Endothelial cell of umbilical vein (primary cell): ENCODE data around the gene RUNX2. TPM values are rescaled to one million over a fixed set of nuclear protein-coding genes. Genes with fewer than 3 reads are reported as not detected.

ENCODE experiments used
- BruUV-seq: library from RNA; stranded (reverse); fragments of 400-500 nt; replicated peaks from 2 replicates; lab custom pipeline; 2021; lab: Mats Ljungman, UMichigan
- CTCF ChIA-PET: fragments of 300-600, 350-600 bp; sonication (Branson Sonifier 250); formaldehyde crosslinking; loops from one replicate; lab custom pipeline; 2021; ENCODE audit warnings: antibody characterized with exemption, inconsistent platforms; lab: Charles Lee
- POLR2A ChIA-PET: fragments of 300-600, 350-600 bp; sonication (Branson Sonifier 250); formaldehyde crosslinking; loops from one replicate; lab custom pipeline; 2021; ENCODE audit warnings: antibody characterized with exemption, inconsistent platforms; lab: Charles Lee
- DNase-seq: peaks from one replicate; pipeline ENCODE4 v3.0.0-alpha.2; 2011; ENCODE audit warnings: low read depth, low spot score
- FAIRE-seq: peaks from 2 replicates; lab custom pipeline; 2011; peaks lifted over from hg19 to GRCh38; lab: Jason Lieb, UNC
- H2AFZ ChIP-seq: 2 replicates; pipeline ENCODE4 v1.6.0; 2012; ENCODE audit warnings: low read depth, low read length, control low read depth, inconsistent platforms
- H3K27ac ChIP-seq: 2 replicates; pipeline ENCODE4 v1.5.1; 2011; ENCODE audit warnings: low read depth, mild to moderate bottlenecking, control low read depth, low read length, moderate library complexity; ENCODE audit not compliant: insufficient read depth
- H3K27me3 ChIP-seq, 2 experiments: 2 replicates each; pipeline versions ENCODE4 v1.6.0 to v1.6.1; 2011; ENCODE audit warnings: low read length in 2 of 2, mixed read lengths in 1 of 2; ENCODE audit not compliant: control insufficient read depth in 2 of 2, insufficient read depth in 2 of 2
- H3K36me3 ChIP-seq, 2 experiments: 2 replicates in 1 of 2; 3 replicates in 1 of 2; pipeline ENCODE4 v1.5.1; 2011; ENCODE audit warnings: low read length in 2 of 2, mild to moderate bottlenecking in 1 of 2, moderate library complexity in 1 of 2; ENCODE audit not compliant: control insufficient read depth in 2 of 2, insufficient read depth in 2 of 2; ENCODE audit errors: extremely low read depth in 1 of 2
- H3K4me1 ChIP-seq: 3 replicates; pipeline ENCODE4 v1.5.1; 2011; ENCODE audit warnings: mild to moderate bottlenecking, low read length; ENCODE audit not compliant: control insufficient read depth, insufficient read depth; ENCODE audit errors: extremely low read depth
- H3K4me2 ChIP-seq: 2 replicates; pipeline ENCODE4 v1.6.1; 2011; ENCODE audit warnings: low read length, control low read depth, mixed read lengths; ENCODE audit not compliant: insufficient read depth
- H3K4me3 ChIP-seq, 3 experiments: fragments of 200-600 bp in 1 of 3; sonication (generic), shearing (Covaris generic) in 1 of 3; replicated peaks in 1 of 3; 2 replicates each; pipeline ENCODE4 v1.5.1; 2011 to 2016; ENCODE audit warnings: control low read depth in 3 of 3, low read length in 3 of 3, mild to moderate bottlenecking in 2 of 3, inconsistent platforms in 1 of 3, low read depth in 1 of 3, moderate library complexity in 1 of 3; ENCODE audit not compliant: insufficient read depth in 1 of 3
- H3K79me2 ChIP-seq: 2 replicates; pipeline ENCODE4 v1.6.0; 2012; ENCODE audit warnings: low read length, inconsistent platforms; ENCODE audit not compliant: control insufficient read depth, insufficient read depth
- H3K9ac ChIP-seq: replicated peaks from 2 replicates; pipeline ENCODE3; 2011; ENCODE audit warnings: low read length, control low read depth; ENCODE audit not compliant: insufficient read depth; ENCODE audit errors: extremely low read depth
- H3K9me1 ChIP-seq: replicated peaks from 3 replicates; pipeline ENCODE4 v1.6.0; 2011; ENCODE audit warnings: mild to moderate bottlenecking, low read length; ENCODE audit not compliant: control insufficient read depth, insufficient read depth; ENCODE audit errors: extremely low read depth
- H3K9me3 ChIP-seq: replicated peaks from 2 replicates; pipeline ENCODE4 v1.5.1; 2012; ENCODE audit warnings: low read length, inconsistent platforms; ENCODE audit not compliant: control insufficient read depth, insufficient read depth
- H4K20me1 ChIP-seq: replicated peaks from 2 replicates; pipeline ENCODE3; 2011; ENCODE audit warnings: mild to moderate bottlenecking, low read length; ENCODE audit not compliant: control insufficient read depth, insufficient read depth; ENCODE audit errors: extremely low read depth
- EZH2 ChIP-seq: IDR thresholded peaks from 2 replicates; pipeline ENCODE4 v1.6.1; 2012; ENCODE audit warnings: borderline replicate concordance, low read depth, mild to moderate bottlenecking, moderate library complexity, low read length, inconsistent platforms; ENCODE audit not compliant: severe bottlenecking
- FOS ChIP-seq: IDR thresholded peaks from 2 replicates; pipeline ENCODE4 v1.6.1; 2011; ENCODE audit warnings: mild to moderate bottlenecking, low read length, moderate library complexity, borderline replicate concordance; ENCODE audit not compliant: insufficient read depth
- GATA2 ChIP-seq: IDR thresholded peaks from 2 replicates; pipeline ENCODE4 v1.7.0; 2011; ENCODE audit warnings: low read depth, mild to moderate bottlenecking, moderate library complexity, mixed read lengths, low read length; ENCODE audit not compliant: insufficient read length, insufficient read depth
- JUN ChIP-seq: IDR thresholded peaks from 2 replicates; pipeline ENCODE4 v1.6.1; 2011; ENCODE audit warnings: borderline replicate concordance, low read depth; ENCODE audit not compliant: insufficient read length, insufficient read depth
- MYC ChIP-seq: IDR thresholded peaks from one replicate; pipeline ENCODE4 v1.6.1; 2011; ENCODE audit warnings: mild to moderate bottlenecking, low read depth, low read length
- POLR2A ChIP-seq: IDR thresholded peaks from 2 replicates; pipeline ENCODE4 v1.6.1; 2012; ENCODE audit warnings: low read depth, mild to moderate bottlenecking, control low read depth, low read length
- POLR2AphosphoS5 ChIP-seq: IDR thresholded peaks from 2 replicates; pipeline ENCODE4 v1.6.1; 2012; ENCODE audit warnings: low read depth, mild to moderate bottlenecking, control low read depth, low read length, moderate library complexity; ENCODE audit not compliant: insufficient read depth
- dilution Hi-C: fragments of 300-500 bp; cut with MboI; formaldehyde crosslinking; loops from one replicate; pipeline ENCODE4 v1.15.0; 2019; ENCODE audit warnings: low sequenced_read_pairs; ENCODE audit not compliant: extremely low pct_ligation_motif_present
- intact Hi-C: fragments of 100-400 bp; cut with micrococcal nuclease; formaldehyde crosslinking; loops from one replicate; pipeline ENCODE4 v1.10.0; 2022
- polyA plus RNA-seq, 4 experiments: library from polyadenylated mRNA; depleted of rRNA in 3 of 4; stranded (reverse) in 3 of 4; unstranded in 1 of 4; fragments of >200 nt; gene quantifications; 2 replicates each; pipeline versions ENCODE4 v1.2.1 to v1.2.3, GENCODE V29; 2011 to 2012; ENCODE audit warnings: missing spikeins in 1 of 4
- total RNA-seq: library from RNA; stranded (reverse); gene quantifications from 2 replicates; pipeline ENCODE4 v1.2.3, GENCODE V29; 2021
- TF ChIP-seq, protein P1 (sequence below), 2 donors: IDR thresholded peaks; 1 replicate in 1 of 2; 2 replicates in 1 of 2; pipeline ENCODE4 v1.5.1; 2011; ENCODE audit warnings: low read length in 2 of 2, mild to moderate bottlenecking in 2 of 2, moderate library complexity in 2 of 2, control low read depth in 1 of 2, inconsistent platforms in 1 of 2, low read depth in 1 of 2; ENCODE audit not compliant: insufficient read depth in 1 of 2; ENCODE audit errors: extremely low read depth in 1 of 2
- TF ChIP-seq, protein P2 (sequence below): IDR thresholded peaks from 2 replicates; pipeline ENCODE4 v1.6.1; 2011; ENCODE audit not compliant: insufficient read depth, insufficient read length

The RUNX2 gene
- total and polyA plus RNA-seq, 2 donors (not counting 3 experiments of a cell fraction or from before 2014, with no cell fraction given), result 0.06 TPM; not detected in 1

GRCh38 chr6:45469663-45470062, 141.5 kb downstream of the RUNX2 start:
- H3K9me3 ChIP-seq, result no peaks in the 10 kb centered on the region
- H3K36me3 ChIP-seq, result no peaks in the 10 kb centered on the region
- dilution Hi-C loops (no loop called here), intact Hi-C loops (no loop called here)
- no peaks in the 10 kb centered on the region for H3K79me2 ChIP-seq
- ChIA-PET POLR2A (no interaction called here), CTCF (no interaction called here)
- no peak for FAIRE-seq
- no peak for DNase-seq
- TF ChIP-seq MYC, result no peak
- no peak for TF ChIP-seq FOS
- TF ChIP-seq EZH2, result no peak
- no peak for TF ChIP-seq JUN
- no peak for TF ChIP-seq POLR2AphosphoS5
- H2AFZ ChIP-seq, result no peak overlapping the region
- no peak overlapping the region for H3K27ac ChIP-seq
- H3K4me3 ChIP-seq, result no peak overlapping the region
- H3K4me2 ChIP-seq, result no peak overlapping the region
- H3K4me1 ChIP-seq, result no peaks in the 10 kb centered on the region
- no peaks in the 10 kb centered on the region for H3K9me1 ChIP-seq
- H3K9ac ChIP-seq, result no peak overlapping the region
- BruUV-seq, result no TSS peak
- peaks cover 0 to 2% of the 10 kb centered on the region in 2 experiments for H3K27me3 ChIP-seq
- H4K20me1 ChIP-seq, result no peaks in the 10 kb centered on the region

GRCh38 chr6:45470131-45470738, 142.1 kb downstream of the RUNX2 start:
- Histone ChIP-seq H3K27ac (no peak overlapping the region), H3K4me3 (no peak overlapping the region), H4K20me1 (no peaks in the 10 kb centered on the region), H3K4me1 (no peaks in the 10 kb centered on the region), H3K9me1 (no peaks in the 10 kb centered on the region), H3K79me2 (no peaks in the 10 kb centered on the region), H3K4me2 (no peak overlapping the region), H3K36me3 (no peaks in the 10 kb centered on the region), H3K9ac (no peak overlapping the region), H3K27me3 (peaks cover 0 to 2% of the 10 kb centered on the region in 2 experiments), H2AFZ (no peak overlapping the region), H3K9me3 (no peaks in the 10 kb centered on the region)
- BruUV-seq, result no TSS peak
- FAIRE-seq (no peak), DNase-seq (no peak)
- TF ChIP-seq POLR2AphosphoS5 (no peak), FOS (no peak), GATA2 (no peak), POLR2A (no peak), JUN (no peak), MYC (no peak), EZH2 (no peak)
- TF ChIP-seq, protein P1, sequence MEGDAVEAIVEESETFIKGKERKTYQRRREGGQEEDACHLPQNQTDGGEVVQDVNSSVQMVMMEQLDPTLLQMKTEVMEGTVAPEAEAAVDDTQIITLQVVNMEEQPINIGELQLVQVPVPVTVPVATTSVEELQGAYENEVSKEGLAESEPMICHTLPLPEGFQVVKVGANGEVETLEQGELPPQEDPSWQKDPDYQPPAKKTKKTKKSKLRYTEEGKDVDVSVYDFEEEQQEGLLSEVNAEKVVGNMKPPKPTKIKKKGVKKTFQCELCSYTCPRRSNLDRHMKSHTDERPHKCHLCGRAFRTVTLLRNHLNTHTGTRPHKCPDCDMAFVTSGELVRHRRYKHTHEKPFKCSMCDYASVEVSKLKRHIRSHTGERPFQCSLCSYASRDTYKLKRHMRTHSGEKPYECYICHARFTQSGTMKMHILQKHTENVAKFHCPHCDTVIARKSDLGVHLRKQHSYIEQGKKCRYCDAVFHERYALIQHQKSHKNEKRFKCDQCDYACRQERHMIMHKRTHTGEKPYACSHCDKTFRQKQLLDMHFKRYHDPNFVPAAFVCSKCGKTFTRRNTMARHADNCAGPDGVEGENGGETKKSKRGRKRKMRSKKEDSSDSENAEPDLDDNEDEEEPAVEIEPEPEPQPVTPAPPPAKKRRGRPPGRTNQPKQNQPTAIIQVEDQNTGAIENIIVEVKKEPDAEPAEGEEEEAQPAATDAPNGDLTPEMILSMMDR (IDR thresholded peaks at IDR 0.05; ENCODE audit: extremely low read depth in 1 of 2, insufficient read depth in 1 of 2, low read depth in 1 of 2, low read length in 2 of 2), result no peak
- TF ChIP-seq, protein P2, sequence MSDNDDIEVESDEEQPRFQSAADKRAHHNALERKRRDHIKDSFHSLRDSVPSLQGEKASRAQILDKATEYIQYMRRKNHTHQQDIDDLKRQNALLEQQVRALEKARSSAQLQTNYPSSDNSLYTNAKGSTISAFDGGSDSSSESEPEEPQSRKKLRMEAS, result no peak
- ChIA-PET CTCF (no interaction called here), POLR2A (no interaction called here)
- dilution Hi-C loops (no loop called here), intact Hi-C loops (no loop called here)
